Non-pigmented ciliary epithelial cell (primary cell): ENCODE data around the gene AFDN.

ENCODE experiments used
- DNase-seq: peaks from one replicate; pipeline ENCODE4 v3.0.0-alpha.2; 2010; ENCODE audit warnings: low read depth

The AFDN gene

GRCh38 chr6:167812088-167812487 is 14.6 kb upstream of the AFDN start:
- DNase-seq, result no peak

DNA sequence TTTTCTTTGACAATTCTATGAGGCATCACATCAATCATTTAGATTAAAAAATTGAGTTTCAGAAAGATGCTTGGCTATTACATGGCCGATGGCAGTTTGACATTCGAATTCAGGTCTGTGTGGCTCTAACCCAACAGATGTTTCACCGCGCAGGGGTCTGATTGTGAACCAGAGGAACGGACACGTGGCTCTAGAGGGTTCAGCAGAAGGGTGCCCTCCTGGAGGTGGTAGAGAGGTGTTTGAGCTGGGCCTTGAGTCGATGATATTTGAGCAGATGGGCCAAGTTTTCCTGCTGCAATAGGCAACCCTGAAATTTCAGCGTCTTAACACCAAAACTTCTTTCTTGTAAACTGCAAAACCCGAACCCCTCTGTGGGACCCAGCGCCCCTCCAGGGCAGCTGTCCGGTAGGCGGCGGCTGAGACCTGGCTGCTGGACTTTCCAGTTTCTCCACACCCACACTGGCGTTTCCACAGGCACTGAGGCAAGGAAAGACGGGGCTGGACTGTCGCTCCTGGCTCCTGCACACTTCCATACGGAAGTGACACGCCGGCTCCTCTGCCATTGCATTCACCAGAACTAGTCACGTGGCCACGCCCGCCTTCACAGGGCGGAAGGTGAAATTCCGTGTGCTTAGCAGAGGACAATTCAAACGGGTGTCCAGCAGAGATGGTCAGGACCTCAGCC is 11.3 kb upstream of the AFDN start:
- DNase-seq, result no peak

DNA sequence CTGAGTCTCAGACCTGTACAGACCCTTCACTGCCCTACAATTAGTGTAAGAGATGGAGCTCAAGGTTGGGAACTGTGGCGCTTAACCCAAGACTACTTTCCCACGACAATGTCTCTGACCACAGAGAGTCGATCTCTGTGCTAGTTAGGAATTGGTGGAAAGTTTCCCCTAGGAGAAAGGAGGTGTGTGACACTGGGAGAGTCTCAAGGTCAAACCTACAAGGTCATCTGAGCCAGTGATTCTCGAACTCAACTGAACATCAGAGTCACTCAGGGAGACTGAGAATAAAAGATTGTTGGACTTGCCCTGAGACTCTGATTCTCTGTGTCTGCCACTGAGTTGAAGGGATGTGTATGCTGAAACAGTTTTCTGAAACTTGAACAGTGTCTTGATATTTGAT is 9.7 kb upstream of the AFDN start:
- DNase-seq, result no peak

- no peak for DNase-seq
Observed at GRCh38 chr6:167817729-167818128, 9.0 kb upstream of the AFDN start.

GRCh38 chr6:167819576-167819975 is 7.1 kb upstream of the AFDN start:
- DNase-seq, result no peak

DNA sequence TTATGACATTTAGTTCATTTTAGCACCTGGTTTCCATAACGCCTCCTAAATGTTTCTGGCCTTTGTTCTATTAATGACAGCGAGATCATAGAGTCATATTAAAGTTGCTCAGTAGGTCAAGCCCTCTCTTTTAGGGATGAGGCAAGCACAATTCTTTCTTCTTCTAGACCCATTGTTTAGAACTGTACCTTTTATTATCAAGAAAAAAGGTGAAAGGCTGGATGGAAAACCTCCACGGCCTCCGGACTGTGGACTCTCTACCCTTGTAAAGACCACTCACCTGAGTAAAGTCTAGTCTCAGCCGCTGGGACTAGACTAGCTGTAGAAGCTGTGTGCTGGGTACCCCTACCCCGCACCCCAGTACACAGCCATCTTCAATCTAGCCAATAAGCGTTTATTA is 6.0 kb upstream of the AFDN start:
- DNase-seq, result no peak

DNA sequence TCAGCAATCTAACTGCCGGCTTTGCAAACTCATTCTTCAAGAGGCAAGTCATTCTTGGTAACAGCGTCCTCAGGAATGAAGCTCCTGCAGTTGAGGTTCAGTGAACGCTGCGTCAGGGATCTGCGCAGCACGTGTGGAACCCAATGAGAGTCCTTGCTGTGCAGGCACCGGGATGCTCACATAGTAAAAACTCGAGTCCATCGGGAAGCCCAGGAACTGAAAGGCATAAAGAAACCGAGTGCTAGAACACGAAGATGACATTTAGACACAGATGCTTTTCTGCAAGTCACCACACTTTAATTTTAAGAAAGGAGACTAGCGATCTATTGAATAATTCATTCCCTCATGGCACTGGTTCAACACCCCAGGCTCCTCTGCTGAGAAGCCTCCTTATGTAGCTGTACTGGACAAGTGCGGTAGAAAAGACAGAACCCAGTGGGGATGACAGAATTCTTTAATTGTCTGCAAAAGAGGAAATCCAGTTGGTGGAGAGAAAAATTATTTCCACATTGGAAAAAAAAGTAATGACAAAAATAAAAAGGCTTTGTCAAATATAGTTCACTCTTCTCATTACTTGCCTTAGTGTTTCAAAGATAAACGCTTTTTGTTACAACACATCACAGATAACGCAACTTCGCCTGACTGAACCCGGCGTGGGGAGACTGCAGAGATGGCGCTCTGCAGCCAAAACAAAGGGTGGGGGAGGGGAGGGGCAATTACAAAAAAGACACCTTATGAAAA is 1.9 kb upstream of the AFDN start:
- no peak for DNase-seq

- no peak for DNase-seq
Observed at GRCh38 chr6:167825332-167826229, 1.1 kb upstream of the AFDN start.

DNA sequence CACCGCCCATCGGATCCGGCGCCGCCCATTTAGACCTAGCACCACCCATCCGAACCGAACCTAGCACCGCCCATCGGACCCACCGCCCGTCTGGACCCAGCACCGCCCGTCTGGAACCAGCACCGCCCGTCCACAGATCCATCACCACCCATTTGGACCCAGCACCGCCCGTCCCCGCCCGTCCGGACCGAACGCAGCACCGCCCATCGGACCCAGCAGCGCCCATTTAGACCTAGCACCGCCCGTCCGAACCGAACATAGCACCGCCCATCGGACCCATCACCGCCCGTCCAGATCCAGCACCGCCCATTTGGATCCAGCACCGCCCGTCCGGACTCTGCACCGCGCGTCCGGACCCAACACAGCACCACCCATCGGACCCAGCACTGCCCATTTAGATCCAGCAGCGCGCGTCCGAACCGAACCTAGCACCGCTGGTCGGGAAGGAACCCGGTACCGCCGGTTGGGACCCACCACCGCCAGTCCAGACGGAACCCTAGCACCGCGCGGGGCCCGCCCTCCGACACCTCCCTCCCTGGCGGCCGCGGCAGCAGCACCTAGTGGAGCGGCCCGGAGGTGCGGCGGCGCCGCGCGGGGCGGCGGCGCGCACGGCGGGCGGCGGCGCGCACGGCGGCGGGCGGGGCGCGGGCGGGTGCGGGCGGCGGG is 348 bp upstream of the AFDN start:
- DNase-seq, result no peak

DNA sequence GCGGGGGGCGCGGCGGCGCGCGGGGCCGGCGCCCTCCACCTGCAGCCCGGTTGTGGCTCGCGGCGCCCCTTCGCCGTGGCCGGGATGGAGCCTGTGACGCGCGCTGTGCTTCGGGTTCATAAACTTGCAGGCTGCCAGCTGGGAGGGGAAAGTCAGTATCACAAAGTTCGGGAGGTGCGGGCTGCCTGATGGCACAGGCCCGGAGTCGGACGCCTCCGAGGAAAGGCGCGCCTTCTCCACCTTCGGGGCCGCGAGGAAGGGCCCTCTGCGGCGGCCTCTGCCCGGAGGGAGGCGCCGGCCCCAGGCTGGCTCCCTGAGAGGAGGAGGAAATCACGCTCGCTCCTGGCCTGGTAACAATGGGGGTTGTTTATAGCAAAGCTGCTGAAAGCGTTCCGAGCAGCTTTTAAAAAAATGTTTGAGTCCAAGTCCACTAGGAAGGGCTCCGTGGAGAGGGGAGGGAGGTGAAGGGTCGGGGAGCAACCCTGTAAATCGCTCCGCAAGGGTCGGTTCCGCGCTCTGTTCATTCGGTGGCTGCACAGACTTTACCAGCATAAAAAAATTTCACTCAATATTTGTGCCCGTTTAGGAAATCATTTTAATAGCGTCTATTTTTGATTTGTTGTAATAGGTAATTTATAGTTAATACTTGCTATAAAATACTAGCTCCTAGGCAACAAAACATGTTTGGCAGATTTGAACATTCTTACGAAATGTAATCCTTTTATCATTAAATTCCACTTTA is 1.0 kb downstream of the AFDN start:
- no peak for DNase-seq

GRCh38 chr6:167828325-167828956 is 1.7 kb downstream of the AFDN start:
- no peak for DNase-seq

DNA sequence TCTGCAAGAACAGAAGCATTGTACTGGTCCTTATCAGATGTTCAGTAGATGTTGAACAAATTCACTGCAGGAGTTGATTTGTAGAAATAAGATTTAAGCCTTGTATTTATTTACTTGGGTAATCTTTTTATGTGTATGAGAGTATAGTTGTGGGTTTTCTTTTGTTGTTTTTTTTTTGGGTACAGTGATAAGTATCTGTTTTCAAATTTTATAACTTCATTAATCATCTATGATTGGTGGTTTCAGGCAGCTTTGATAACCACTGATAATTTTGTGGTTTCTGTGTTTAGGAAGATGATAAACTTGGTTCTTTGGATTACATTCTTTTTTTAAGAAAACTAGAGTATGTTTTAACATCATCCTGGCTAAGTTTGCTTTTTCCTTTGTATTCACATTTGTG is 2.8 kb downstream of the AFDN start:
- DNase-seq, result no peak

- DNase-seq, result no peak
Observed at GRCh38 chr6:167831281-167831828, 4.6 kb downstream of the AFDN start.

- DNase-seq, result no peak
Observed at GRCh38 chr6:167832497-167833395, 6.0 kb downstream of the AFDN start.

- DNase-seq, result no peak
Observed at GRCh38 chr6:167833396-167833763, 6.7 kb downstream of the AFDN start.

DNA sequence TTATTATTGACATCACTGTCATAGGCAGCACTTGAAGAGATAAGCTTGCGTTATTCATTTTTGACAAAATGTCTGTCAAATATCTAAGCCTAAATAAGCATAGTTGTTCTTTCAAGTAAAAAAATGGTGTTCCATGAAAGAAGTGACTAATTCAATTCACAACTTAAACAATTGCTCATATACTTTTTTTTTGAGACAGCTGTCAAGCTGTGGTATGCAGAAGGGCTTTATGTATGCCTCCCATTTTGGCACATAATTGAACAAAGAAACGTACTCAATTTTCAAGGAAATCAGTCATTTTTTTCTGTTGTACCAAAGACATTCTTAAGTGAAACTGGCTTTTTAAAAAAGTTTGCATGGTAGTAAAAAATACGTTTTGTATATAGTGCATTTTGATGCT is 8.5 kb downstream of the AFDN start:
- DNase-seq, result no peak

DNA sequence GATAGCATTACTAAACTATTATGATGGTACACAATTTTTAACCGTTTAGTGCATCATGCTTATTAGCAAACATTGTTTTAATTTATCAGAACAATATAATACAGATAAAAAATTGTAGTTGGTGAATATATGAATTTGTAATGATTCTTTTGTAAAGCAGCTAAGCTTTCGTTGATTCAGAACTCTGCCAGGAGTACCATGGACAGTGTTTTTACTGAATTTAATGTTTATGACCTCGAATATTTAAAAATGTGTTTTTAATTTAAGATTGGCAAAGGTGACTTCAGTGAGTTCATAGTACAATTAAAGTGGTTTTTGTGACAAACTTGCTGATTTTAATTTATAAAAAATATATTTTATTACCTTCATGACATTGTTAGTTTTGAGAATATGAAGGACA is 10.0 kb downstream of the AFDN start:
- no peak for DNase-seq

- DNase-seq, result no peak
Observed at GRCh38 chr6:167838207-167838748, 11.6 kb downstream of the AFDN start.

GRCh38 chr6:167839343-167839742 is 12.6 kb downstream of the AFDN start:
- DNase-seq, result no peak

DNA sequence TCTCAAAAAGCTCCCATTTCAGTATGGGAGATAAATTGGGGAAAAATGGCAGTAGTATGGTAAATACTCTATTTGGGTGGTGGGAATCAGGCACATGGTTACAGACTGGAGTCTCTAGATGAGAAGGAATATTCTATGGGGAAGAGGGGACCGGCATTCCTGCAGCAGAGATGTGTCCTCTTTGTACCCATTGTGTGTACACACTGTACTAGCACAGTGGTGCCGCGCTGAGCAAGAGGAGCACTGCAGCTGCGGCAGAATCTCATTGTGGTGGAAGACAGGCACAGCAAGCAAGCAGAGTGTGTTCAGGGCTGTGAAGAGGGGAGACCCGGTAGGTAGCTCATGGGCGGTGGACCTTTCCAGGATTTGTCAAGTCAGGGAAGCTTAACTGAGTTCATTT is 13.0 kb downstream of the AFDN start:
- DNase-seq, result no peak
